ENCODE data around the gene PRKAR1B.

Gene PRKAR1B

DNA sequence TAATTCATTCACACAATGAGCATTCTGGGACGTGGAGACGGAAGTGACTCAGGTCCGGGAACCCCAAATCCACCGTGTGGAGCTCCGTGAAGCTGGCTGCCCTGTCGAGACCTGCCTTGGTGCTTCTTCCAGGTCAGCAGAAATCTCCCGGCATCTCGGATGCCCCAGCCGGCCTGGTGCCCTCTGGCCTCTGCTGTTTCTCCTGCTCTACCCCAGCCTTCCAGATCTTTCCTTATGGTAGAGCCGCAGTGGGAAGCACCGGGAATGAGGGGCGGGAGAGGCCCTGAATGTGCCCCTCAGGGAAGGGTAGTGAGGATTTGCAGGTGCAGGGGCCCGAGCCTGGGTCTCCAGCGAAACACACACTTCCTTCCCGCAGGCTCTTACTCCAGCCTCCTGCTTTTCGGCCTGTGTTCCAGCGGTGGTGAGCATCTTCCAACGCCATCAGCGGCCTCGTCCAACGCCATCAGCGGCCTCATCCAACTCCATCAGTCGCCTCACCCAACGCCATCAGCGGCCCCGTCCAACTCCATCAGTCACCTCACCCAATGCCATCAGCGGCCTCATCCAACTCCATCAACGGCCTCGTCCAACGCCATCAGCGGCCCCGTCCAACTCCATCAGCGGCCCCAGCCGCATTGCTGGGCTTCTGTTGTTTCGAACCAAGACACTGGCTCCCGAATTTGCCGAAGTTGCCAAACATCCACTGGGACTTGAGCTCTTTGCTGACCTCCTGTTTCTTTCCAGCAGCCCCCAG lies 150.4 kb downstream of the PRKAR1B start:
- Mint-ChIP-seq H3K27ac (peak overlapping the region; percentile 84), H3K4me1 (peaks cover 65% of the 10 kb centered on the region)

DNA sequence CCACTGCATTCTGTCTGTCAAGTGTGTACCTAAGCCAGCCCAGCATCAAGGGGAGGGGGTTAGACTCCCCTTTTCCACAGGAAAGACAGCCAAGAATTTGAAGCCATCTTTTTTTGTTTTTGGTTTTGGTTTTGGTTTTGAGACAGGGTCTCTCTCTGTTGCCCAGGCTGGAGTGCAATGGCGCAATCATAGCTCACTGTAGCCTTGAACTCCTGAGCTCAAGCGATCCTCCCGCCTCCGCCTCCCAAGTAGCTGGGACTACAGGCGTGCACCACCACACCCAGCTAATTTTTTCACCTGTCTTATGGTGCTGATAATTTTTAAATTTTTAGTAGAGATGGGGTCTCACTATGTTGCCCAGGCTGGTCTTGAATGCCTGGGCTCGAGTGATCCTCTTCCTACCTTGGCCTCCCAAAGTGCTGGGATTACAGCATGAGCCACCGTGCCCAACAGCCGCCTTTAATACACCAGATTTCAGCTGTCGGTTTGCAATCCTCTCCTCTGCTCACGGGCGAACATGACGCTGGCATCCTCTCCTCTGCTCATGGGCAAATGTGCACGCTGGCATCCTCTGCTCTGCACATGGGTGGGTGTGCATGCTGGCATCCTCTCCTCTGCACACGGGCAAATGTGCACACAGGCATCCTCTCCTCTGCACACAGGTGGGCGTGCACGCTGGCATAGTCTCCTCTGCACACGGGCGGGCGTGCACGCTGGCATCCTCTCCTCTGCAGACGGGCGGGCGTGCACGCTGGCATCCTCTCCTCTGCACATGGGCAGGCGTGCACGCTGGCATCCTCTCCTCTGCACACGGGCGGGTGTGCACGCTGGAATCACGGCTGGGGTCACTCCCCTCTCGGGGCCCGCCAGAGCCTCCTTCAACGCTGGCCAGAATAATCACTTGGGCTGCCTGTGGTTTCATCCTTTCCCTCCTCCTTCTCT lies 151.4 kb downstream of the PRKAR1B start:
- H3K27ac Mint-ChIP-seq: peak overlapping the region; percentile 84
- TF ChIP-seq, protein P1, sequence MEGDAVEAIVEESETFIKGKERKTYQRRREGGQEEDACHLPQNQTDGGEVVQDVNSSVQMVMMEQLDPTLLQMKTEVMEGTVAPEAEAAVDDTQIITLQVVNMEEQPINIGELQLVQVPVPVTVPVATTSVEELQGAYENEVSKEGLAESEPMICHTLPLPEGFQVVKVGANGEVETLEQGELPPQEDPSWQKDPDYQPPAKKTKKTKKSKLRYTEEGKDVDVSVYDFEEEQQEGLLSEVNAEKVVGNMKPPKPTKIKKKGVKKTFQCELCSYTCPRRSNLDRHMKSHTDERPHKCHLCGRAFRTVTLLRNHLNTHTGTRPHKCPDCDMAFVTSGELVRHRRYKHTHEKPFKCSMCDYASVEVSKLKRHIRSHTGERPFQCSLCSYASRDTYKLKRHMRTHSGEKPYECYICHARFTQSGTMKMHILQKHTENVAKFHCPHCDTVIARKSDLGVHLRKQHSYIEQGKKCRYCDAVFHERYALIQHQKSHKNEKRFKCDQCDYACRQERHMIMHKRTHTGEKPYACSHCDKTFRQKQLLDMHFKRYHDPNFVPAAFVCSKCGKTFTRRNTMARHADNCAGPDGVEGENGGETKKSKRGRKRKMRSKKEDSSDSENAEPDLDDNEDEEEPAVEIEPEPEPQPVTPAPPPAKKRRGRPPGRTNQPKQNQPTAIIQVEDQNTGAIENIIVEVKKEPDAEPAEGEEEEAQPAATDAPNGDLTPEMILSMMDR (IDR thresholded peaks at IDR 0.05): no peak
- H3K4me1 Mint-ChIP-seq: peaks cover 64% of the 10 kb centered on the region
- H3K4me3 Mint-ChIP-seq: peak overlapping the region; percentile 60
- peaks cover 31% of the 10 kb centered on the region for H3K36me3 Mint-ChIP-seq (ENCODE audit: low read depth)
- peaks cover 2% of the 10 kb centered on the region for H3K27me3 Mint-ChIP-seq (ENCODE audit: low read depth, poor library complexity)
- peaks cover 9% of the 10 kb centered on the region for H3K9me3 Mint-ChIP-seq
- no peak for DNase-seq

More for the DNA sequence above, 150.4 kb downstream of the PRKAR1B start:
- H3K9me3 Mint-ChIP-seq: peaks cover 9% of the 10 kb centered on the region
- no peak overlapping the region for H3K4me3 Mint-ChIP-seq
- peaks cover 2% of the 10 kb centered on the region for H3K27me3 Mint-ChIP-seq (ENCODE audit: low read depth, poor library complexity)
- H3K36me3 Mint-ChIP-seq (ENCODE audit: low read depth): peaks cover 31% of the 10 kb centered on the region
- no peak for DNase-seq
- TF ChIP-seq, protein P1 (IDR thresholded peaks at IDR 0.05): no peak

DNA sequence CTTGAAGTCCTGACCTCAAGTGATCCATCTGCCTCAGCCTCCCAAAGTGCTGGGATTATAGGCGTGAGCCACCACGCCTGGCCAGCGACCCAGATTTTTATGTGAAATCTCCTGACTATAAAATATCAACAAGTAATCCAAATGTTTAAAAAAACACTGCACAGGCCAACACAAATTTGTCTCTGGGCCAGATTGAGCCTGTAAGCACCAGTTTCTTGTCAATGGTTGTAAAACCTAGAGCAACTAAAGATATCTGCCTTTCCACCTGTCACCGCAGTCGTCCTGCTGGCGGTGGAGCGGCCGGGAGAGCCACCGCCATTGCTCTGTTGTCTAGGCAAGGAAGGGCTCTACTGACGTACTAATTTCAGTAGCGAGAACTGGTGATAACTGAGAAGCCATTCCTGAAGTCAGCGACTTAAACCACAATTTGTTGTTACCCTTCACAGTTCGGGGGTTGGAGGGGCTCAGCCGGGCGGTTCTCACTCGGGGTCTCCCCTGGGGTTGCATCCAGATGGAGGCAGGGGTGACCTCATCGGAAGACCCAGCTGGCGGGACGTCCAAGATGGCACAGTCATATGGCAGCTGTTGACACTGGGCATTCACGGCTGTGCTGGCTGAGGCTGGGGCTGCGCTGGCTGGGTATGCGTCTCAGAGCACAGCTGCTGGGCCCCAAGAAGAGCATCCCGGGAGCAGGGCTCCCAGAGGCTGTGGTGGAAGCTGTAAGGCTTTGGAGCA lies 152.3 kb downstream of the PRKAR1B start:
- Mint-ChIP-seq H3K36me3 (ENCODE audit: low read depth) (peaks cover 31% of the 10 kb centered on the region), H3K4me1 (peaks cover 68% of the 10 kb centered on the region), H3K27ac (no peak overlapping the region), H3K4me3 (no peak overlapping the region), H3K27me3 (ENCODE audit: low read depth, poor library complexity) (peaks cover 2% of the 10 kb centered on the region), H3K9me3 (peaks cover 9% of the 10 kb centered on the region)
- TF ChIP-seq, protein P1 (IDR thresholded peaks at IDR 0.05): no peak
- no peak for DNase-seq

DNA sequence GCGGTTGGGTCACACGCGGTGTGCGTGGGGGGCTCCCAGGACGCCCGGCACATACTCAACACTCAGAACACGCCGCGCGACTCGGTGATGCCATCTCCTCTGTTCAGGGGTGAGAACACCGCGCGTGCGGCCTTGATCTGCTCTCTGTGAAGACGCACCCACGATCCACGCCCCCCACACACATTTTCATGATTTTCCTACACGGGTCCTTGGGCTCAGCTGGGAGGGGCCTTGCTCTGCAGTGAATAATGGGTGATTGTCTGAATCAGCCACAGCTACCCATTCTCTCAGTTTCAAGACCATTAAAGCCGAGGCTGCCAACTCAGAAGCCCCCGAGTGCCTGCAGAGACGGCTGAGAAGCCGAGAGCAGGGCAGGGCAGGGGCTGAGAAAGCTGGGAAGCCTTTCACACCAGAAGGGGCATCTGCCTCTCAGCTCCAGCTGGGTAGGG lies 153.1 kb downstream of the PRKAR1B start:
- Mint-ChIP-seq H3K27me3 (ENCODE audit: low read depth, poor library complexity) (peaks cover 2% of the 10 kb centered on the region), H3K9me3 (peaks cover 9% of the 10 kb centered on the region), H3K27ac (no peak overlapping the region), H3K4me1 (peaks cover 64% of the 10 kb centered on the region), H3K4me3 (no peak overlapping the region), H3K36me3 (ENCODE audit: low read depth) (peaks cover 26% of the 10 kb centered on the region)
- no peak for DNase-seq
- TF ChIP-seq, protein P1 (IDR thresholded peaks at IDR 0.05): no peak

DNA sequence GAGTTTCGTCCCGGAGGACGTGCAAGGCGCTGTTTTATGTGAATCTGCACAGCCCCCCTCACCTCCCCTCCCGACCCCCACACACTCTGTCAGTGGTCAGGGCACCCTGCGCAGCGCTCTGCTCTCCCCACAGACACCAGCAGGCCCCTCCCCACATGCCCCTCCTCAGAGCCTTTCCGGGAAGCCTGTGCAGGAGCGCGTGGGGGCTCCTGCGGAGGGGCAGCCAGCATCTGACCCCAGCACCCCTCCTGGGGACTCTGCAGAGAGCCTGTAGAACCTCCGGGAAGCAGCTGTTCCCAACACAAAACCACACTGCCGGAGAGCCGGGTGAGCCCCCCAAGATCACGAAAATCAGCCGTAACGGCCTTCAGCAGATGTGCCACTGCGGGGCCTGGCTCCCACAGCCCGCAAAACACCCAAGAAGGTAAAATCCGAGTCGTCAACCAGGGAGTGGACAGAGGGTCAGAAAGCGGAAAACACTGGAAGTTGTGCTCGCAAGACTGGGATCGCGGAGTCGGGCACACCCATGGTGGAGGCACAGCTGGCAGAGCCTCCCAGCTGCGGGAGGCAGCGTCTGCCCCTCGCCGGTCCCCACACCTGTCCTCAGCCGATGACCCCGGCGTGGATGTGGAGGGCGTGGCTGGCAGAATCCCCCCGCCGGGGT lies 153.7 kb downstream of the PRKAR1B start:
- TF ChIP-seq, protein P1 (IDR thresholded peaks at IDR 0.05): no peak
- DNase-seq: peak; percentile 54
- H3K4me1 Mint-ChIP-seq: peaks cover 64% of the 10 kb centered on the region
- peaks cover 23% of the 10 kb centered on the region for H3K36me3 Mint-ChIP-seq (ENCODE audit: low read depth)
- peaks cover 2% of the 10 kb centered on the region for H3K27me3 Mint-ChIP-seq (ENCODE audit: low read depth, poor library complexity)
- peak overlapping the region; percentile 63 for H3K4me3 Mint-ChIP-seq
- peak overlapping the region; percentile 98 for H3K27ac Mint-ChIP-seq
- peaks cover 9% of the 10 kb centered on the region for H3K9me3 Mint-ChIP-seq
